Measurements from ENCODE around the gene CCDC177.

Gene CCDC177

GRCh38 chr14:69525896-69526295 is 48.8 kb downstream of the CCDC177 start:
- no peak for DNase-seq

GRCh38 chr14:69522026-69522425 is 52.6 kb downstream of the CCDC177 start:
- no peak for DNase-seq

Measured in activated CD4-positive, alpha-beta T cell treated with anti-CD3 and anti-CD28 coated beads, Interleukin-2, amount 50 U/mL, for 1 hour (primary cell).